Activated naive CD4-positive, alpha-beta T cell treated with Interleukin-2 at 50 U/mL for 16 hours (primary cell): ENCODE measurements around the gene NLRX1.
"Not testable (repeated sequence)": the region's sequence is repeated elsewhere in the genome, so short reads cannot be mapped to it uniquely, and the experiment has no call there.

ENCODE experiments used
- DNase-seq: peaks from one replicate; pipeline ENCODE4 v3.0.0-alpha.2; 2020

NLRX1 gene

GRCh38 chr11:119168471-119169281, at the start of gene NLRX1:
TSS of gene NLRX1 (plus strand) at chr11:119168725. CDS start at chr11:119171404, 2,679 bp downstream.
- DNase-seq, result peak; percentile 86

GRCh38 chr11:119118946-119119345, 49.6 kb upstream of the NLRX1 start:
- no peak for DNase-seq

- no peak for DNase-seq
These were observed 47.9 kb upstream of the NLRX1 start for GRCh38 chr11:119120639-119121007.

- peak; percentile 100 for DNase-seq
These were observed 47.3 kb upstream of the NLRX1 start, which contains the start of gene HINFP for GRCh38 chr11:119121008-119121810. TSS of gene HINFP (plus strand) at chr11:119121580. CDS start at chr11:119126945, 5,365 bp downstream.

- DNase-seq, result no peak
These were observed 46.8 kb upstream of the NLRX1 start for GRCh38 chr11:119121811-119122124.

GRCh38 chr11:119125821-119126220, 42.7 kb upstream of the NLRX1 start:
- no peak for DNase-seq

GRCh38 chr11:119126675-119127268, 41.8 kb upstream of the NLRX1 start:
- no peak for DNase-seq

- no peak for DNase-seq
These were observed 37.9 kb upstream of the NLRX1 start for GRCh38 chr11:119130662-119131061.

- no peak for DNase-seq
These were observed 34.0 kb upstream of the NLRX1 start for GRCh38 chr11:119134389-119134978.

GRCh38 chr11:119139276-119139675, 29.2 kb upstream of the NLRX1 start:
- DNase-seq, result not testable (repeated sequence)

GRCh38 chr11:119144825-119145486, 23.6 kb upstream of the NLRX1 start:
- peak; percentile 42 for DNase-seq

- DNase-seq, result no peak
These were observed 23.0 kb upstream of the NLRX1 start for GRCh38 chr11:119145551-119145950.

GRCh38 chr11:119147604-119148333, 20.8 kb upstream of the NLRX1 start:
- no peak for DNase-seq

GRCh38 chr11:119148720-119149017, 19.9 kb upstream of the NLRX1 start:
- no peak for DNase-seq

GRCh38 chr11:119149018-119149785, 19.3 kb upstream of the NLRX1 start, which contains the start of gene ABCG4:
TSS of gene ABCG4 (plus strand) at chr11:119149052. CDS start at chr11:119149966, 914 bp downstream.
- peak; percentile 26 for DNase-seq

GRCh38 chr11:119149786-119150275, 18.7 kb upstream of the NLRX1 start:
- DNase-seq, result no peak

GRCh38 chr11:119152043-119152442, 16.5 kb upstream of the NLRX1 start:
- no peak for DNase-seq

GRCh38 chr11:119152604-119153003, 15.9 kb upstream of the NLRX1 start:
- DNase-seq, result no peak

GRCh38 chr11:119153049-119153818, 15.3 kb upstream of the NLRX1 start:
- no peak for DNase-seq

GRCh38 chr11:119154178-119154577, 14.3 kb upstream of the NLRX1 start:
- no peak for DNase-seq
